ENCODE results near the gene SYK.
"Not testable (repeated sequence)": the region's sequence is repeated elsewhere in the genome, so short reads cannot be mapped to it uniquely, and the experiment has no call there.

The SYK gene

GRCh38 chr9:90787771-90788460 lies 13.7 kb upstream of the SYK start:
- ATAC-seq (ENCODE audit: insufficient read depth, low read depth) (no peak), DNase-seq (no peak)
- TF ChIP-seq CTCF (IDR thresholded peaks at IDR 0.05; ENCODE audit: borderline replicate concordance, extremely low read depth, low read length, poor library complexity, severe bottlenecking) (no peak), EZH2 (IDR thresholded peaks at IDR 0.05; ENCODE audit: borderline replicate concordance, low read depth, low read length, severe bottlenecking) (no peak)
- Histone ChIP-seq H3K9me3 (ENCODE audit: insufficient read depth, low read length, severe bottlenecking) (no peaks in the 10 kb centered on the region), H2AFZ (ENCODE audit: low read depth, low read length) (no peak overlapping the region), H3K27ac (ENCODE audit: low read length) (no peak overlapping the region), H3K27me3 (ENCODE audit: insufficient read depth, low read length, poor library complexity) (peaks cover 4% of the 10 kb centered on the region), H3K4me3 (ENCODE audit: low read depth in 1 of 2, low read length in 2 of 2) (no peak overlapping the region), H3K4me1 (ENCODE audit: insufficient read depth, low read length) (no peaks in the 10 kb centered on the region), H4K20me1 (ENCODE audit: insufficient read depth, low read length) (no peaks in the 10 kb centered on the region), H3K9ac (ENCODE audit: low read depth, low read length) (no peak overlapping the region), H3K79me2 (ENCODE audit: insufficient read depth, low read length) (no peaks in the 10 kb centered on the region), H3K36me3 (ENCODE audit: insufficient read depth, low read length) (no peaks in the 10 kb centered on the region), H3K4me2 (ENCODE audit: insufficient read depth, low read length) (no peak overlapping the region)

GRCh38 chr9:90788527-90788926 lies 13.1 kb upstream of the SYK start:
- not testable (repeated sequence) for H2AFZ ChIP-seq (ENCODE audit: low read depth, low read length); H3K27ac ChIP-seq (ENCODE audit: low read length); H3K36me3 ChIP-seq (ENCODE audit: insufficient read depth, low read length); H4K20me1 ChIP-seq (ENCODE audit: insufficient read depth, low read length); H3K9me3 ChIP-seq (ENCODE audit: insufficient read depth, low read length, severe bottlenecking); ATAC-seq (ENCODE audit: insufficient read depth, low read depth); H3K27me3 ChIP-seq (ENCODE audit: insufficient read depth, low read length, poor library complexity); H3K4me3 ChIP-seq (ENCODE audit: low read depth in 1 of 2, low read length in 2 of 2); H3K4me1 ChIP-seq (ENCODE audit: insufficient read depth, low read length); H3K4me2 ChIP-seq (ENCODE audit: insufficient read depth, low read length); DNase-seq; H3K79me2 ChIP-seq (ENCODE audit: insufficient read depth, low read length); H3K9ac ChIP-seq (ENCODE audit: low read depth, low read length)

GRCh38 chr9:90789408-90789807 lies 12.2 kb upstream of the SYK start:
- Histone ChIP-seq H3K27me3 (ENCODE audit: insufficient read depth, low read length, poor library complexity) (peaks cover under 1% of the 10 kb centered on the region), H3K4me1 (ENCODE audit: insufficient read depth, low read length) (no peaks in the 10 kb centered on the region), H4K20me1 (ENCODE audit: insufficient read depth, low read length) (no peaks in the 10 kb centered on the region), H3K9ac (ENCODE audit: low read depth, low read length) (no peak overlapping the region), H3K36me3 (ENCODE audit: insufficient read depth, low read length) (no peaks in the 10 kb centered on the region), H3K4me3 (ENCODE audit: low read depth in 1 of 2, low read length in 2 of 2) (no peak overlapping the region), H3K79me2 (ENCODE audit: insufficient read depth, low read length) (no peaks in the 10 kb centered on the region), H3K9me3 (ENCODE audit: insufficient read depth, low read length, severe bottlenecking) (no peaks in the 10 kb centered on the region), H3K27ac (ENCODE audit: low read length) (no peak overlapping the region), H3K4me2 (ENCODE audit: insufficient read depth, low read length) (no peak overlapping the region), H2AFZ (ENCODE audit: low read depth, low read length) (no peak overlapping the region)
- ATAC-seq (ENCODE audit: insufficient read depth, low read depth) (no peak), DNase-seq (no peak)
- TF ChIP-seq CTCF (IDR thresholded peaks at IDR 0.05; ENCODE audit: borderline replicate concordance, extremely low read depth, low read length, poor library complexity, severe bottlenecking) = no peak
- TF ChIP-seq EZH2 (IDR thresholded peaks at IDR 0.05; ENCODE audit: borderline replicate concordance, low read depth, low read length, severe bottlenecking) = no peak

- H3K4me2 ChIP-seq (ENCODE audit: insufficient read depth, low read length) = no peak overlapping the region
- H3K27me3 ChIP-seq (ENCODE audit: insufficient read depth, low read length, poor library complexity) = no peaks in the 10 kb centered on the region
- H3K9ac ChIP-seq (ENCODE audit: low read depth, low read length) = no peak overlapping the region
- H3K79me2 ChIP-seq (ENCODE audit: insufficient read depth, low read length) = no peaks in the 10 kb centered on the region
- no peaks in the 10 kb centered on the region for H3K4me1 ChIP-seq (ENCODE audit: insufficient read depth, low read length)
- no peak for TF ChIP-seq CTCF (IDR thresholded peaks at IDR 0.05; ENCODE audit: borderline replicate concordance, extremely low read depth, low read length, poor library complexity, severe bottlenecking)
- TF ChIP-seq EZH2 (IDR thresholded peaks at IDR 0.05; ENCODE audit: borderline replicate concordance, low read depth, low read length, severe bottlenecking) = no peak
- DNase-seq (no peak), ATAC-seq (ENCODE audit: insufficient read depth, low read depth) (no peak)
- no peaks in the 10 kb centered on the region for H3K9me3 ChIP-seq (ENCODE audit: insufficient read depth, low read length, severe bottlenecking)
- H4K20me1 ChIP-seq (ENCODE audit: insufficient read depth, low read length) = no peaks in the 10 kb centered on the region
- H2AFZ ChIP-seq (ENCODE audit: low read depth, low read length) = no peak overlapping the region
- no peak overlapping the region for H3K4me3 ChIP-seq (ENCODE audit: low read depth in 1 of 2, low read length in 2 of 2)
- no peak overlapping the region for H3K27ac ChIP-seq (ENCODE audit: low read length)
- no peaks in the 10 kb centered on the region for H3K36me3 ChIP-seq (ENCODE audit: insufficient read depth, low read length)
Measured at GRCh38 chr9:90789862-90790261, 11.8 kb upstream of the SYK start.

- not testable (repeated sequence) for H3K27ac ChIP-seq (ENCODE audit: low read length); H3K9ac ChIP-seq (ENCODE audit: low read depth, low read length); H3K4me2 ChIP-seq (ENCODE audit: insufficient read depth, low read length); ATAC-seq (ENCODE audit: insufficient read depth, low read depth); DNase-seq; H3K9me3 ChIP-seq (ENCODE audit: insufficient read depth, low read length, severe bottlenecking); H3K79me2 ChIP-seq (ENCODE audit: insufficient read depth, low read length); H3K4me1 ChIP-seq (ENCODE audit: insufficient read depth, low read length); H3K36me3 ChIP-seq (ENCODE audit: insufficient read depth, low read length); H3K4me3 ChIP-seq (ENCODE audit: low read depth in 1 of 2, low read length in 2 of 2); H2AFZ ChIP-seq (ENCODE audit: low read depth, low read length); H3K27me3 ChIP-seq (ENCODE audit: insufficient read depth, low read length, poor library complexity); H4K20me1 ChIP-seq (ENCODE audit: insufficient read depth, low read length)
Measured at GRCh38 chr9:90793024-90793423, 8.6 kb upstream of the SYK start.

Measured in DND-41 (cell line).